Measurements from ENCODE around the gene GUCA2B. TPM values are rescaled to one million over a fixed set of nuclear protein-coding genes. Genes with fewer than 3 reads are reported as not detected.

The GUCA2B gene
- total and polyA plus RNA-seq, 2 of the 4 experiments (the other 2 are of a cell fraction) = not detected

DNA sequence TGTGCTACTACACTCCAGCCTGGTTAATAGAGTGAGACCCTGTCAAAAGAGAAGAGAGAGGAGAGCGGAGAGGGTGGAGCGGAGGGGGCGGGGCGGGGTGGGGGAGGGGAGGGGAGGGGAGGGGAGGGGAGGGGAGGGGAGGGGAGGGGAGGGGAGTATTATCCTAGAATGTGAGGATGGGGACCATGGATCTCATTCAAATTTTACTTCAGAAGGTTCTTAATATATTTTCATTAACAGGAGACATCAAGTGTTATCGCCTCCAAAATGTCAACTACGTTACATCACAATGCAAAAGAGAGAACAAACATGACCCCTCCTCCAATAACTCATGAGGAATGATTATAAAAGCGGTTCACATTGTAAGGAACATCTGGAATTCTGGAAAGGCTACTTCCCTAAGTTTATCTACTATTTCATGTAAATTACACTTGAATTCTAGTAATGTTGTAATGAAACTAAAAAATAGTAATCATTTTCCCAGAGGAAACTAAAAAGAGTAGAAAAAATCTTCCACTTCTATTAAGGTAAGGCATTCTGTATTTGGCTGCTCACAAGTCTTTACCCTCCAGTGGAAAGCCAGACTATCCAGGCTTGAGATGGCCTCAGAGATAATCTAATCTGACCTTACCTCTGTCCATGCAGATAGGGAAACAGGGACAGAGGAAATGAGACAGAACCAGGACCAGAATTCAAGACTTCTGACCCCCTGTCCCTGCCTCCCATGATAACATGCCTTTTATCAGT is 30.2 kb downstream of the GUCA2B start:
- POLR2A ChIA-PET (ENCODE audit: unreplicated experiment) = no interaction called here
- H2BK5ac ChIP-seq (ENCODE audit: low read depth, low read length, poor library complexity, severe bottlenecking) = no peak overlapping the region
- no peak overlapping the region for H3K4me2 ChIP-seq (ENCODE audit: low read depth, low read length)
- H3K56ac ChIP-seq (ENCODE audit: extremely low read depth, insufficient read depth, low read length) = no peak overlapping the region
- ATAC-seq (ENCODE audit: low read depth) (no peak), DNase-seq (no peak)
- H3K14ac ChIP-seq (replicated peaks; ENCODE audit: low read depth, low read length) = no peak overlapping the region
- no peak overlapping the region for H4K91ac ChIP-seq (ENCODE audit: insufficient read depth, low read depth, low read length)
- H3K18ac ChIP-seq (ENCODE audit: low read depth, low read length) = no peak overlapping the region
- CTCF ChIA-PET = interaction anchor here (0.6 to 0.7 kb wide), 2 partner anchors 11 to 333 kb away, joined by 3 to 5 read pairs; no protein-coding TSS in a partner anchor
- H4K8ac ChIP-seq (ENCODE audit: low read depth in 2 of 2, low read length in 2 of 2) = no peak overlapping the region
- no peak overlapping the region for H2BK15ac ChIP-seq (ENCODE audit: low read depth, low read length)
- H4K20me1 ChIP-seq (ENCODE audit: insufficient read depth, low read length) = no peaks in the 10 kb centered on the region; the same call in 1 of the 2 replicates
- peaks cover 4% of the 10 kb centered on the region for H3K4me1 ChIP-seq (ENCODE audit: control insufficient read depth, insufficient read depth, low read length)
- H3K27ac ChIP-seq (ENCODE audit: insufficient read depth, low read length) = no peak overlapping the region
- WGBS, 2 experiments (ENCODE audit: extremely low coverage in 2 of 2, insufficient read length in 1 of 2) = no CpG with 5 or more reads among the region's 7 CpGs
- in situ Hi-C loops (cut with MboI; ENCODE audit: low sequenced_read_pairs) = no loop called here
- H3K9me3 ChIP-seq (ENCODE audit: control insufficient read depth, insufficient read depth, low read length) = no peaks in the 10 kb centered on the region
- H2AFZ ChIP-seq (replicated peaks; ENCODE audit: low read length, poor library complexity) = no peak overlapping the region
- no peak overlapping the region for H3K9ac ChIP-seq (ENCODE audit: low read depth, low read length)
- no peak overlapping the region for H3K4ac ChIP-seq (ENCODE audit: low read depth, low read length)
- H2BK20ac ChIP-seq (ENCODE audit: low read depth, low read length) = no peak overlapping the region
- peaks cover 0 to 13% of the 10 kb centered on the region in 2 experiments; a peak in 2 of 4 replicates for H3K79me1 ChIP-seq (ENCODE audit: low read depth in 1 of 2, low read length in 2 of 2)
- no peak overlapping the region for H3K23ac ChIP-seq (ENCODE audit: low read depth, low read length)
- dilution Hi-C loops (cut with HindIII; ENCODE audit: low sequenced_read_pairs, unreplicated experiment) = no loop called here
- peaks cover 19% of the 10 kb centered on the region for H3K36me3 ChIP-seq (ENCODE audit: control insufficient read depth, insufficient read depth, low read length)
- no peak overlapping the region for H2AK9ac ChIP-seq (replicated peaks; ENCODE audit: low read depth, low read length, poor library complexity)
- H4K5ac ChIP-seq (ENCODE audit: low read depth, low read length) = no peak overlapping the region
- no peaks in the 10 kb centered on the region for H3K27me3 ChIP-seq (ENCODE audit: control insufficient read depth, insufficient read depth, low read length)
- no peak overlapping the region for H2BK120ac ChIP-seq (ENCODE audit: low read depth, low read length)
- BruUV-seq (replicated peaks) = no TSS peak
- H3K4me3 ChIP-seq (ENCODE audit: insufficient read depth, low read depth, low read length) = no peak overlapping the region
- H2AK5ac ChIP-seq (ENCODE audit: low read depth, low read length) = no peak overlapping the region
- 0 out of 2 replicates have a peak, but pooled peaks cover 2% of the 10 kb centered on the region for H3K9me1 ChIP-seq (ENCODE audit: insufficient read depth, low read length)
- intact Hi-C loops (cut with micrococcal nuclease) = no loop called here
- no peak for TF ChIP-seq POLR2A (IDR thresholded peaks at IDR 0.05; ENCODE audit: low read depth, low read length)
- TF ChIP-seq, protein P1, sequence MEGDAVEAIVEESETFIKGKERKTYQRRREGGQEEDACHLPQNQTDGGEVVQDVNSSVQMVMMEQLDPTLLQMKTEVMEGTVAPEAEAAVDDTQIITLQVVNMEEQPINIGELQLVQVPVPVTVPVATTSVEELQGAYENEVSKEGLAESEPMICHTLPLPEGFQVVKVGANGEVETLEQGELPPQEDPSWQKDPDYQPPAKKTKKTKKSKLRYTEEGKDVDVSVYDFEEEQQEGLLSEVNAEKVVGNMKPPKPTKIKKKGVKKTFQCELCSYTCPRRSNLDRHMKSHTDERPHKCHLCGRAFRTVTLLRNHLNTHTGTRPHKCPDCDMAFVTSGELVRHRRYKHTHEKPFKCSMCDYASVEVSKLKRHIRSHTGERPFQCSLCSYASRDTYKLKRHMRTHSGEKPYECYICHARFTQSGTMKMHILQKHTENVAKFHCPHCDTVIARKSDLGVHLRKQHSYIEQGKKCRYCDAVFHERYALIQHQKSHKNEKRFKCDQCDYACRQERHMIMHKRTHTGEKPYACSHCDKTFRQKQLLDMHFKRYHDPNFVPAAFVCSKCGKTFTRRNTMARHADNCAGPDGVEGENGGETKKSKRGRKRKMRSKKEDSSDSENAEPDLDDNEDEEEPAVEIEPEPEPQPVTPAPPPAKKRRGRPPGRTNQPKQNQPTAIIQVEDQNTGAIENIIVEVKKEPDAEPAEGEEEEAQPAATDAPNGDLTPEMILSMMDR (conservative IDR thresholded peaks at IDR 0.05; ENCODE audit: low read depth, low read length) = no peak
- TF ChIP-seq RCOR1 (IDR thresholded peaks at IDR 0.05; ENCODE audit: insufficient replicate concordance, low read length) = no peak
- TF ChIP-seq CHD1 (IDR thresholded peaks at IDR 0.05; ENCODE audit: low read depth, low read length) = no peak
- no peak for TF ChIP-seq MAZ (IDR thresholded peaks at IDR 0.05; ENCODE audit: borderline replicate concordance, low read depth, low read length)
- TF ChIP-seq FOS (IDR thresholded peaks at IDR 0.05; ENCODE audit: low read depth, low read length) = no peak
- no peak for TF ChIP-seq NFE2L2 (IDR thresholded peaks at IDR 0.05; ENCODE audit: low read depth, low read length)
- TF ChIP-seq, protein P2, sequence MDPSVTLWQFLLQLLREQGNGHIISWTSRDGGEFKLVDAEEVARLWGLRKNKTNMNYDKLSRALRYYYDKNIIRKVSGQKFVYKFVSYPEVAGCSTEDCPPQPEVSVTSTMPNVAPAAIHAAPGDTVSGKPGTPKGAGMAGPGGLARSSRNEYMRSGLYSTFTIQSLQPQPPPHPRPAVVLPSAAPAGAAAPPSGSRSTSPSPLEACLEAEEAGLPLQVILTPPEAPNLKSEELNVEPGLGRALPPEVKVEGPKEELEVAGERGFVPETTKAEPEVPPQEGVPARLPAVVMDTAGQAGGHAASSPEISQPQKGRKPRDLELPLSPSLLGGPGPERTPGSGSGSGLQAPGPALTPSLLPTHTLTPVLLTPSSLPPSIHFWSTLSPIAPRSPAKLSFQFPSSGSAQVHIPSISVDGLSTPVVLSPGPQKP (IDR thresholded peaks at IDR 0.05; ENCODE audit: borderline replicate concordance, low read depth, low read length) = no peak
- no peak for TF ChIP-seq RFX5 (IDR thresholded peaks at IDR 0.05; ENCODE audit: low read depth, low read length)
- TF ChIP-seq BHLHE40 (IDR thresholded peaks at IDR 0.05; ENCODE audit: low read depth, low read length) = no peak
- TF ChIP-seq CEBPB (IDR thresholded peaks at IDR 0.05; ENCODE audit: low read depth, low read length) = no peak
- TF ChIP-seq SMC3 (IDR thresholded peaks at IDR 0.05; ENCODE audit: low read depth, low read length) = no peak
- TF ChIP-seq, protein P3, sequence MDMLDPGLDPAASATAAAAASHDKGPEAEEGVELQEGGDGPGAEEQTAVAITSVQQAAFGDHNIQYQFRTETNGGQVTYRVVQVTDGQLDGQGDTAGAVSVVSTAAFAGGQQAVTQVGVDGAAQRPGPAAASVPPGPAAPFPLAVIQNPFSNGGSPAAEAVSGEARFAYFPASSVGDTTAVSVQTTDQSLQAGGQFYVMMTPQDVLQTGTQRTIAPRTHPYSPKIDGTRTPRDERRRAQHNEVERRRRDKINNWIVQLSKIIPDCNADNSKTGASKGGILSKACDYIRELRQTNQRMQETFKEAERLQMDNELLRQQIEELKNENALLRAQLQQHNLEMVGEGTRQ (IDR thresholded peaks at IDR 0.05; ENCODE audit: low read depth, low read length) = no peak
- no peak for TF ChIP-seq MAFK (IDR thresholded peaks at IDR 0.05; ENCODE audit: low read depth, low read length)
- no peak for TF ChIP-seq MXI1 (IDR thresholded peaks at IDR 0.05; ENCODE audit: borderline replicate concordance, low read depth, low read length)

Data from IMR-90 (cell line).